ENCODE data around the gene SULT2B1. TPM values are rescaled to one million over a fixed set of nuclear protein-coding genes. Genes with fewer than 3 reads are reported as not detected.
A peak's percentile ranks its signal among the peaks of the same experiment; 100 is the strongest.
"Not testable (repeated sequence)": the region's sequence is repeated elsewhere in the genome, so short reads cannot be mapped to it uniquely, and the experiment has no call there.

Gene SULT2B1
- total RNA-seq, 1 donor from 2014 or later = not detected

DNA sequence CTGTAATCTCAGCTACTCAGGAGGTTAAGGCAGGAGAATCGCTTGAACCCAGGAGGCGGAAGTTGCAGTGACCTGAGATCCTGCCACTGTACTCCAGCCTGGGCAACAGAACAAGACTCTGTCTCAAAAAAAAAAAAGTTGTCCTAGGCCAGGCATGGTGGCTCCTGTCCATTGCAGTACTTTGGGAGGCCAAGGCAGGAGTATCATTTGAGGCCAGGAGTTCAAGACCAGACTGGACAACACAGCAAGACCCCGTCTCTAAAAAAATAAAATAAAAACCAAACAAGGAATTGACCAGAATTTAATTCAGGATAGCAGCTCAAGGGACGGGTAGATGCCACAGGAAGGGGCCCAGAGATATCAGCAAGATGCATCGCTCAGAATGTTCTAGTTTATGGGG is 4.9 kb downstream of the SULT2B1 start:
- DNase-seq (ENCODE audit: extremely low read depth, low read depth, low spot score) = no peak

DNA sequence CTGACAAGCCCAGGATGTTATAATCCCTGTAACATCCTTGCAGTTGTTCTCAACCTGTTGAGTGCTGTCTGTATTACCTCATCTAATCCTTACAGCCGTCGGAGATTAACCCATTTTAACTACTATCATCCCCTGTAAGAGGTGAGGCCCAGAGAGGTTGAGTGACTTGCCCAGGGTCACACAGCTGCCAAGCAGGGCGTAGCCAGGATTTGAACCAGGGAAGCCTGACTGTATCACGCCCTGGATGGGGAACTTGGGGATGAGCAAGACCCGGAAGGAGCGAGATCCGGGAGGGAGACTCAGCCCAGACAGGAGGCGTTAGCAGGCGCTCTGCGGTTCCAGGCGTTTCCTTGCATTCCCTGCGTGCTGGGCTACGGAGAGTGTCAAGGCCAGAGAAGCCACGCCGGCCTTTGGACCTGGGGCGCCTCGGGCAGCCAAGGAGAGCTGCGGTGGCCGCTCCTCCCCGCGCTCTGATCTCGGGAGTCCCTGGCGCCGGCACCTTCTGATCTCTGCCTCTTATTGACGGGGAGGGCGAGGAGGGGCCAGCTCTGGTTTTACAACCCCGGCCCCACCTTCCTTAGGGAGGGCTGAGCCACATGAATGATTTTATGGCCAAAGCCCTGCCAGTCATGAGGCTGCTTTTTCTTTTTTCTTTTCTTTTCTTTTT is 6.2 kb downstream of the SULT2B1 start:
- DNase-seq (ENCODE audit: extremely low read depth, low read depth, low spot score) = no peak

DNA sequence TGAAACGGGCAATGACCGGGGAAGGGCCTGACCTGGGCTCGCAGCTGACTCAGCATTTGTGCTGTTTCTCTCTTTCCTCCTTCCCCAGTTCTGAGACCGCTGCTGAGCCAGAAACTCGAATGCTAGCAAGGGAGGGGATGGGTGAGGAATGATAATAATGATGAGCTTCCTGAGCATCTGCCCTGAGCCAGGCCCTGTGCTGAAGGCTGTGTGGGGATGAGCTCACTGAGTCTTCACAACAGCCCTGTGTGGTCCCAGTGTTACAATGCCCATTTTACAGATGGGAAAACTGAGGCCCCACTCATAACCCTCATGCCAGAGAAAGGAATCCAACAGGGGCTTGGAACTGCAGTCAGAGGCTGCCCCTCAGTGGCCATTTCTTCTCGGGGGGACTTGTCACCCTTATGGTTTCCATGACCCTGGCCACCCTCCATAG is 8.1 kb downstream of the SULT2B1 start:
- no peak for DNase-seq (ENCODE audit: extremely low read depth, low read depth, low spot score)

DNA sequence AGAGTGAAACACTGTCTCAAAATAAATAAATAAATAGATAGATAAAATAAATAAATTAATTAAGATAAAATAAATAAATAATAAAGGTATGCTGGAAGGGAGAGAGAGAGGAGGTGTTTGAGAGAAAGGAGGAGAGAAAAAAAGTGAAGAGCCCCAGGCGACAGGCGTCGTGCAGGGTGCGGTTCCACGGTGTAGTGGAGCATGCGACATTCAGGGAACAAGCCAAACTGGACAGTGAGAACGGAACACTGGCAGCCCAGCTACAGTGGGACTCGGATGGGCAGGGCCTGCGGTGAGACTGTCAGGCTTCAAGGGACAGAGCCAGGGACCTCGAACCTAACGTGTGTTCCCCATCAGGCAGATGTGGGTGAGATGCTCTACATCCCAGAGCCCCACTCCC is 9.4 kb downstream of the SULT2B1 start:
- DNase-seq (ENCODE audit: extremely low read depth, low read depth, low spot score) = no peak

DNA sequence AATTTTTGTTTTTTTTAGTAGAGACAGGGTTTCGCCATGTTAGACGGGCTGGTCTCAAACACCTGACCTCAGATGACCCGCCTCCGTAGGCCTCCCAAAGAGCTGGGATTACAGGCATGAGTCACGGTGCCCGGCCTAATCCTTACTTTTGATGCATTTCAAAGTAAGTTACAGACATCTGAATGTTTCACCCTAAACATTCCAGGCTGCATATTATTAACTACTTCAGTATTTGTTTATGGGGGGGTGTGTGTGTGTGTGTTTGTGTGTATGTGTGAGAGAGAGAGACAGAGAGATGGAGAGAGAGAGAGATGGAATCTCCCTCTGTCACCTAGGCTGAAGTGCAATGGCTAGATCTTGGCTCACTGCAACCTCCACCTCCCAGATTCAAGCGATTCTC is 13.1 kb downstream of the SULT2B1 start:
- no peak for DNase-seq (ENCODE audit: extremely low read depth, low read depth, low spot score)

DNA sequence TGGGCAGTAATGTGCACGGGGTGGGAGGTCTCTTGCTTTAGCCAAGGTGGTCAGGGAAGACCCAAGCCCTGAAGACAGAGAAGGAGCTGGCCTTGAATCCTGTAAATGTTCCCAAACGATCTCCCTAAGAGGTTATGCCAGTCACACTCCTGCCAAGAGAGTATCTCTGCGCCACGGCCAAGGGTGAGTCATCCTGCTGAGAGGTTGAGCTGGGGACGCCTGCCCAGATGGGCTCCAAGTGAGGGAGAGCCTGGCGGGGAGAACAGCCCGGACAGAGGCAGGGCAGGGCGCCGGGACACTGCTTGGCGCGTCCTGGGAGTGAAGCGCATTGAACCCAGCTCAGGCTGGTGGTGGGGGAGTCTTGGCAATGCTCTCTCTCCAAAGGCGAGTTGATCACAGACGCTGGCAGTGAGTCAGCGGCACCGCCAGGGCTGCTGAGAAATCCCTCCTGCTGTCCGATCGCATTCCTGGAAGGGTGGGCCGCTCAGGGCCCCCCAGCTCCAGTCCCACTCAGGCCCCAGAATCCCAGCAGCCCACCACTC is 16.4 kb downstream of the SULT2B1 start:
- no peak for DNase-seq (ENCODE audit: extremely low read depth, low read depth, low spot score)

DNA sequence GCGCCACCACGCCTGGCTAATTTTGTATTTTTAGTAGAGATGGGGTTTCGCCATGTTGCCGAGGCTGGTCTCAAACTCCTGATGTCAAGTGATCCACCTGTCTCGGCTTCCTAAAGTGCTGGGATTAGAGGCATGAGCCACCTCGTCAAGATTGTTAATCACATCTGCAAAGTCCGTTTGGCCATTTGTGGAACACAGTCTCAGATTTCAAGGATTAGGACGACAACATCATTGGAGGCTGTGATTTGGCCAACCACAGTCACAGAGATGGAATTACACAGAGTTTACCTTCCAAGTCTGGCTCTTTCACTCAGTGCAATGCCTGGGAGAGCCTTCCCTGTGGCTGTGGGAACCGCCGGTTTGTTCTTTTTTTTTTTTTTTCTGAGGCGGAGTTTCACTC is 17.8 kb downstream of the SULT2B1 start:
- no peak for DNase-seq (ENCODE audit: extremely low read depth, low read depth, low spot score)

DNA sequence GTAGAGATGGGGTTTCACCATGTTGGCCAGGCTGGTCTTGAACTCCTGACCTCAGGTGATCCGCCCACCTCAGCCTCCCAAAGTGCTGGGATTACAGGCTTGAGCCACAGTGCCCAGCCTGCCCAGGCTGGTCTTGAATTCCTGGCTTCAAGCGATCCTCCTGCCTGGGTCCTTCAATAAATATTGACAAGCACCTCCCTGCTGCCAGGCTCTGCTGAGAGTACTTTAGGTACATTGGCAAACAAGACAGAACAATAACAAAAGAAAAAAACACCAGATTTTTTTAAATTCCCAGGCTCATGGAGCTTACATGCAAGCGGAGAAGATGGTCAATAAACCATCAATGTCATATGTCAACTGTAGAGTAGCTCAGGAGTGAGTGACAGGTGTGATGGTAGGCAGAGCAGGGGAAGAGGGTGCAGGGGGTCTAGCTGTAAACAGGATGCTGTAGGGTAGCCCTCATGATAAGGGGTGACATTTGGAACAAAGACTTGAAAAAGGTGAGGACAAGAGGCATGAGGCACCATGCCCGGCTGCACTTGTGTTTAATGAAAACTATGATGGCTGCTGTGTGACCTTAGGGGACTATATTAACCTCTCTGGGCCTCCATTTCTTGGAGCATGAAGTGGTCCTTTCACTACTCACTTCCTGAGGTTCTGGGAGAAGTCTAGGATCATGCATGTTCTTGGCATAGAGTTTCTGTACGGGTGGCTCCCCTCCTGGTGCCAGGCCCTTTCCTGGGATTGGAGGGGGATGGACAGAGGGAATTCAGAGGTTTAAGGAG is 19.6 kb downstream of the SULT2B1 start:
- no peak for DNase-seq (ENCODE audit: extremely low read depth, low read depth, low spot score)

DNA sequence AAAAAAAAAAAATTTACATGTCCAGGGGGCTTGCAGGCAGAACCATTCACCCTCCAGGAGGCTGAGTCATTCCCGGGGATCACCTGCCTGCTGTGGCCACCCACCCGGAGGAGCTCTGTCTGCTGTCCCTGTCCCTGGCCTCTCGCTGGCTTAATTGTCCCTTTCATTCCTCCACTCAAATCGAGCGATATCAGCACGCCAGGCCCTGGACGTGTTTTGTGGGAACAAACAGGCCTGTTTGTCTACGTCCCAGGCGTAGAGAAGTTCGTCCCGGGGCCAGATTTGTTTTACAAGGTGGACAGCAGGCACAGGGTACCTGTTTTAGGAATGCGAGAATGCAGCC is 21.2 kb downstream of the SULT2B1 start:
- DNase-seq (ENCODE audit: extremely low read depth, low read depth, low spot score) = no peak

DNA sequence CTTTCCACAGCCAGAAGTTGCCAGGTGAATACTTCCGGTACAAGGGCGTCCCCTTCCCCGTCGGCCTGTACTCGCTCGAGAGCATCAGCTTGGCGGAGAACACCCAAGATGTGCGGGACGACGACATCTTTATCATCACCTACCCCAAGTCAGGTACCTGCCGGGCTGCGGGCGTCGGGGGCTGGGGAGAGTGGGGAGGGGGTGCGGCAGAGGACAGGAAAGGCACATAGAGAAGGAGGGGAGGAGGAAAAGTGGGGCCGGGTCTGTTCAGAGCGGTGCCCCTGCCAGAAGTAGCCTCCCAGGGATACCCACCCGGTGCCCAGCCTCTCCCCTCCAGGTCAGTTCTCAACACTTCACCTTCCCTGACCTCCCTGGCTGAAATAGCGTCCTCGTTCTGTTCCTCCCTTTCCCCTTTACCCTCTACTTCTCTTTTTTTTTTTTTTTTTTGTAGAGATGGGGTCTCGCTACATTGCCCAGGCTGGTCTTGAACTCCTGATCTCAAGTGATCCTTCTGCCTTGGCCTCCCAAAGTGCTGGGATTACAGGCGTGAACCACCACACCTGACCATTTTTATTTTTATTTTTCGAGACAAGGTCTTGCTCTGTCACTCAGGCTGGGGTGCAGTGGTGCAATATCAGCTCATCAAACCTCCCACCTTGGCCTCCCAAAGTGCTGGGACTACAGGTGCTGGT is 24.1 kb downstream of the SULT2B1 start:
- no peak for DNase-seq (ENCODE audit: extremely low read depth, low read depth, low spot score)

DNA sequence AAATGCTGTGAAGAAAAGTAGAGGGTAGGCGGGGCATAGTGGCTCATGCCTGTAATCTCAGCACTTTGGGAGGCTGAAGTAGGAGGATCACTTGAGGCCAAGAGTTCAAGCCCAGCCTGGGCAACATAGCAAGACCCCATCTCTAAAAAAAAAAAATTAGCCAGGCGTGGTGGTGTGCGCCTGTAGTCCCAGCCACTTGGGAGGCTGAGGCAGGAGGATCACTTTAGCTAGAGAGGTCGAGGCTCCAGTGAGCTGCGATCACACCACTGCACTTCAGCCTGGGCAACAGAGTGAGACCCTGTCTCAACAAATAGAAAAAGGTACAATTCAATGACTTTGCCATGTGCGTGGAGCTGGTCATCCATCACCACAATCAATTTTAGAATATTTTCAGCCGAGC is 25.9 kb downstream of the SULT2B1 start:
- DNase-seq (ENCODE audit: extremely low read depth, low read depth, low spot score) = not testable (repeated sequence)

DNA sequence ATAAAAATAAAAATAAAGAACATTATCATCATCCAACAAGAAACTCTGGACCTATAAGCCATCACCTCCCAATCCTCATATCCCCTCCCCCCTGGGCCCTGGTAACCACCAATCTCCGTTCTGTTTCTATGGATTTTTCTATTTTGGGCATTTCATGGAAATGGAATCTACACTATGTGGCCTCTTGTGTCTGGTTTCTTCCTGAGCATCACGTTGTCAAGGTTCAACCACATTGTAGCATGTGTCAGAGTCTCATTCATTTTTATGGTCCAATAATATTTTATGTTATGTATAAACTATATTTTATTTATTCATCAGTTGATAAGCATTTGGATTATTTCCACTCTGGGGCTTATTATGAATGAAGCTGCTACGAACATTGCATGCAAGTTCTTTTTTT is 26.9 kb downstream of the SULT2B1 start:
- DNase-seq (ENCODE audit: extremely low read depth, low read depth, low spot score) = no peak

DNA sequence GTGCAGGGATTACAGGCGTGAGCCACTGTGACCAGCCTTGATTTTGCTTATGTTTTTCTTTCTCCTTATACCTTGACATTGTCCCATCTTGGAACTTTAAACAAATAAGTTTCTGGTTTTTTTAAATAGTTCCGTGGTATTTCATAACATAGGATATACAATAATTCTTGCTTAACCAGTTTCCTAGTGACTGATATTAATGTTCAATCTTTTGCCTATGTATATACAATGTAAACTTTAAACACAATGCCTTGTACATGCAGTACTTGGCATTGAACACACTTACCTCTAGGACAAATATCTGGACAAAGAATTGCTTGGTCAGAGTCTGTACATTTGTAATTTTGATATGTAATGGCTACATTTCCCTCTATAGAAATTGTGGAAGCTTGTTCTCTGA is 30.2 kb downstream of the SULT2B1 start:
- DNase-seq (ENCODE audit: extremely low read depth, low read depth, low spot score) = no peak

DNA sequence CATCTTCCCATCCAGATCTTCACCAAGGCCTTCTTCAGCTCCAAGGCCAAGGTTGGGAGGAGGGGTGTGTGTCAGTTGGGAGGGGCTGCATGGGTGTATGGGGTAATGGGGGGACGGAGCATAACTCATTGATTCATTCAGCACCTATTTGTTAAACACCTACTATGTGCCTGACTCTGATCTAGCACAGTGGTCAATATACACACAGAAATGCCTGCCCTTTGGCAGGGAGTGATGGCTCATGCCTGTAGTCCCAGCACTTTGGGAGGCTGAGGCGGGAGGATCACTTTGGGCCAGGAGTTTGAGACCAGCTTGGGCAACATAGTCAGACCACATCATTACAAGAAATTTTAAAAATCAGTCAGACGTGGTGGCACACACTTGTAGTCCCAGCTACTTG is 35.4 kb downstream of the SULT2B1 start:
- no peak for DNase-seq (ENCODE audit: extremely low read depth, low read depth, low spot score)

DNA sequence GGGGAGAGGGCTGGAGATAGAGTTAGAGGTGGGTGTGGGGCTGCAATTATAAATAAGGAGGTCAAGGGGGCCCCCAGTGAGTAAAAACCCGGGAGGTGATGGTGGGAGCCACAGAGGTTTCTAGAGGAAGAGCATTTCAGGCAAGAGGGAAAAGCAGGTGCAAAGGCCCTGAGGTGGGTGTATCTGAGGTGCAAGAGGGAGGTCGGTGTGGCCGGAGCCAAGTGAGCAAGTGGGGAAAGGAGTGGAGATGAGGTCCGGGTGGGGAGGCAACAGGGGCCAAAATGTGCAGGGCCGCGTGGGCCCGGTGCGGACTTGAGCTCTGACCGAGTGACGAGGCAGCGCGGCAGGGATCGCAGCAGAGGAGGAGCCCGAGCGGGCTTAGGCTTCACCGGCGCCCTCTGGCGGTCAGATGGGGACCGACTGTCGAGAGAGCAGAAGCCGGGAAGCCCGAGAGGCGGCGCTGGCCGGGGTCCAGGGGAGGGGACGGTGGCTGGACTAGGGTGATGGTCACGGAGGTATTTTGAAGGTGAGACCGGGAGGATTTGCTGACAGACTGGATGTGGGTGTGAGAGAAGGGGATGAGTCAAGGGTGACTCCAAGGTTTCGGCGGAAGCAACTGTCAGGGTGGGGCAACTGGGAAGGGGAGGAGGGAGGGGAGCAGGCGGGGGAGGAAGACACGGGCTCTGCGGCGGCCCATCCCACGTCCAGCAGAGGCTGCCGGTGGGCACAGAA is 36.9 kb downstream of the SULT2B1 start:
- DNase-seq (ENCODE audit: extremely low read depth, low read depth, low spot score) = peak; percentile 31

DNA sequence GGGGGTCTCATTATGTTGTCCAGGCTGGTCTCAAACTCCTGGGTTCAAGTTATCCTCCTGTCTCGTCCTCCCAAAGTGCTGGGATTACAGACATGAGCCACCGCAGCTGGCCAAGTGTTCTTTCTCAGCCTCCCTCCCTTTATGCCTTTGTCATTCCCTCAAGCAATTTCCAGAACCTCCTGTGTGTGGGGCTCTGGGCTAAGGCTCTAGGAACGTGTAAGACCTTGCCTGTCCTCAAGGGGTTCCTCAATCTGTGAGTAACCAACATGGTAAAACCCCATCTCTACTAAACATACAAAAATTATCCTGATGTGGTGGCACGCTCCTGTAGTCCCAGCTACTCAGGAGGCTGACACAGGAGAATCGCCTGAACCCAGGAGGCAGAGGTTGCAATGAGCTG is 39.0 kb downstream of the SULT2B1 start:
- DNase-seq (ENCODE audit: extremely low read depth, low read depth, low spot score) = no peak

DNA sequence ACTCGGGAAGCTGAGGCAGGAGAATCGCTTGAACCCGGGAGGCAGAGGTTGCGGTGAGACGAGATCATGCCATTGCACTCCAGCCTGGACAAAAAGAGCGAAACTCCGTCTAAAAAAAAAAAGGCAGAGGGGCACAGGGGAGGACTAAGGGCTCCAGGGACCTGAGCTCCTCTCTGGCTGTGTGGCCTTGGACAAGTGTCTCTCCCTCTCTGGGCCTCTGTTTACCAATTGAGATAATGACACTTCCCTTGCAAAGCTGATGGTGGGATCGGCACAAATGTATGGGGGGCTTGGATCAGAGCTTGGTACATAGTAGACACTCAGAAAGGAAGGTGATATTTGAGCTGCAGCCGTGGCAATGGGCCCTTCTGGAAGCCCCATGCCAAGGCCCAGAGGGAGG is 43.2 kb downstream of the SULT2B1 start:
- DNase-seq (ENCODE audit: extremely low read depth, low read depth, low spot score) = no peak

DNA sequence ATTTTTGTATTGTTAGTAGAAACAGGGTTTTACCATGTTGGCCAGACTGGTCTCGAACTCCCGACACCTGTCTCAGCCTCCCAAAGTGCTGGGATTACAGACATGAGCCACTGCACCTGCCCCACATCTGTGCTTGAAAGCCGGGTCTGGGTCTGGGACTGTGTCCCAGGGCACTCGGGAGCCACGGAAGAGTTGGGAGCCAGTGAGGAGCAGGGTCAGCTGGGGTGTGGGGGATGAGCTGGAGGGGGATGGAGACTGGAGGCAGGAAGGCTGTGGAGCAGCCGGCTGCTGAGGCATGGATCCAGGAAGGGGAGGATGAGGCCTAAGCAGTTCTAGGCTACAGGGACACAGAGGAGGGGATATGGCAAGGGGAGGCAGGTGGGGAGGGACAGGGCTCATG is 43.9 kb downstream of the SULT2B1 start:
- DNase-seq (ENCODE audit: extremely low read depth, low read depth, low spot score) = no peak

DNA sequence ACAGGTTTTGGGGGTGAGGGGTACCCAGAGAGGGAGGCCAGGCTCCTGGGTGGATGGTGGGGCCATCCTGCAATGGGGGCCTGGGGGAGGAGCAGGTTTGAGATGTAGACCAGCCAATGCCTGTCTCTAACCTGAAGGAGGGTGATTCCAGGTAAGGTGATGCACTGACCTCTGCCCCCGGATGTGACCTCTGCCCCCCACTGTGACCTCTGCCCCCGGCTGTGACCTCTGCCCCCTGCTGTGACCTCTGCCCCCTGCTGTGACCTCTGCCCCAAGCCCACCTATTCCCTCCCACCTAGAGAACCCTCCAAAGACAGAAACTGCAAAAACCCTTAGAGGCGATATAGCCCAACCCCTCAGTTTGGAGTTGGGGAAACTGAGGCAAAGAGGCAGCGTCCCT is 44.3 kb downstream of the SULT2B1 start:
- DNase-seq (ENCODE audit: extremely low read depth, low read depth, low spot score) = no peak

DNA sequence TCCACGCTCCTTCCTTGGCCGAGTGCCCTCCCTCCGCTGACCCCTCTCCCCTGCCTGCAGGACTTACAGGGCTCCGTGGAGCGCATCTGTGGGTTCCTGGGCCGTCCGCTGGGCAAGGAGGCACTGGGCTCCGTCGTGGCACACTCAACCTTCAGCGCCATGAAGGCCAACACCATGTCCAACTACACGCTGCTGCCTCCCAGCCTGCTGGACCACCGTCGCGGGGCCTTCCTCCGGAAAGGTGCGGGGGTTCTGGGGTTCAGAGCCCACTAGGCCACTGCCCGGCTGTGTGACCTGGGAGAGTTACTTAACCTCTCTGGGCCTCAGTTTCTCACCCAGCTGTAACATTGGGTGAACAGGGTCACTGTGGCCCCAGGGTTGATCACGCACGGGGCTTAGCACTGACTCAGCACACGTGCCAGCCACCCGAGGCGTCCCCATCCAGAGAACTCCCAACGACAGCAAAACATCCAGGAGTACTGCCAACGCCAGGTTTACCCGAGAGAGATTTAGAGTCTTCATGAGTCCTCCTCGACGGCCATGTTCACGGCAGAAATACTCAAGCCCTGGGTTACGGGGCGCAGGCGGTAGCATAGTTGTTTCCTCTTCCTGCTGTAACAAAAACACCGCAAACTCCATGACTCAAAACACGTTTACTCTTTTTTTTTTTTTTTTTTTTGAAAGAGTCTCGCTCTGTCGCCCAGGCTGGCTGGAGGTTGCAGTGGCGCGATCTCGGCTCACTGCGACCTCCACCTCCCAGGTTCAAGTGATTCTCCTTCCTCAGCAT is 44.9 kb downstream of the SULT2B1 start:
- DNase-seq (ENCODE audit: extremely low read depth, low read depth, low spot score) = no peak
